Cardiac fibroblast (primary cell): ENCODE measurements around the gene TARDBP.
A peak's percentile ranks its signal among the peaks of the same experiment; 100 is the strongest.
"Not testable (repeated sequence)": the region's sequence is repeated elsewhere in the genome, so short reads cannot be mapped to it uniquely, and the experiment has no call there.

Source experiments
- DNase-seq, 2 donors: peaks; one replicate each; pipeline versions ENCODE4 v3.0.0 to v3.0.0-alpha.2; 2010; ENCODE audit warnings: low read depth in 2 of 2
- H3K4me3 ChIP-seq, 2 donors: replicated peaks in 1 of 2; 1 replicate in 1 of 2; 2 replicates in 1 of 2; pipeline ENCODE4 v1.5.1; 2011; ENCODE audit warnings: low read depth in 2 of 2, low read length in 2 of 2, mild to moderate bottlenecking in 2 of 2, moderate library complexity in 1 of 2
- TF ChIP-seq, protein P1 (sequence below): IDR thresholded peaks from one replicate; pipeline ENCODE4 v1.5.1; 2011; ENCODE audit warnings: low read depth, mild to moderate bottlenecking, low read length, inconsistent platforms

The TARDBP gene

DNA sequence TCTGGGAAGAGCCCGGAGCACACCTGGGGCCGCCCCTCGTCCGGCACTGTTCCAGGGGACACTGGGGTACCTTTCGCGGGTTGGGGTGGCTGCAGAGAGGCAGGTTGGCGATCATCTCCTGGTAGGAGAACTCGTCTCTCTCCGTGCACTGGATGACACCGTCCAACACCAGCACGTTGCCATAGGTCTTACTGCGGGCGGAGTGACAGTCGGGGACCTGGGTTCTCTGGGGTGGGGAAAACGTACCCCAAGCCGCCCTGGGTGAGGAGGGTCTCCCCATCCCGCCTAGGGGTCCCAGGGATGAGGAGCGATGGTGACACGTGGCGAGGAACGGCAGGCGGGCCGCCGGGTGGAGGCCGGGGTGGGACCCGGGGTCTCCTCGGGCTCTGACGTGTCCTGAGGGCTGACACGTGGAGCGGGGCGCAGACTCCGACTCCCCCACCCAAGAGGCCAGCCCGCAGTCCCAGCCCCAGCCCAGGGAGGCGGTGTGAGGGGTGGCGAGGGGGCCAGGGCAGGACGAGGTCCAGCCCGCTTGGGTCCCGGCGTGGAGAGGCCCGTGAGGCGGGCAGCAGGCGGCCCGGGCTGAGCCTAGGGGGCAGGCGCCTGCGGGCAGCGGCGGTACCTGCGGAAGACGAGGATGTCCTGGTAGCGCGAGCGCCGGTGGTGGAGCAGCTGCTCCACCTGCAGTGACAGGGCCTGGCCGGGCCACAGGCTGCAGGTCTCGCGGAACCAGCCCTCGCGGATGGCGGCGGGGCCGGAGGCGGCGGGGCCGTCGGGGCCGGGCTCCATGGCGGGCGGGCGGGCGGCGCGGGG is 46.9 kb downstream of the TARDBP start:
- peak overlapping the region; percentile 89 to 91 for H3K4me3 ChIP-seq
- DNase-seq, result no peak
- TF ChIP-seq, protein P1, sequence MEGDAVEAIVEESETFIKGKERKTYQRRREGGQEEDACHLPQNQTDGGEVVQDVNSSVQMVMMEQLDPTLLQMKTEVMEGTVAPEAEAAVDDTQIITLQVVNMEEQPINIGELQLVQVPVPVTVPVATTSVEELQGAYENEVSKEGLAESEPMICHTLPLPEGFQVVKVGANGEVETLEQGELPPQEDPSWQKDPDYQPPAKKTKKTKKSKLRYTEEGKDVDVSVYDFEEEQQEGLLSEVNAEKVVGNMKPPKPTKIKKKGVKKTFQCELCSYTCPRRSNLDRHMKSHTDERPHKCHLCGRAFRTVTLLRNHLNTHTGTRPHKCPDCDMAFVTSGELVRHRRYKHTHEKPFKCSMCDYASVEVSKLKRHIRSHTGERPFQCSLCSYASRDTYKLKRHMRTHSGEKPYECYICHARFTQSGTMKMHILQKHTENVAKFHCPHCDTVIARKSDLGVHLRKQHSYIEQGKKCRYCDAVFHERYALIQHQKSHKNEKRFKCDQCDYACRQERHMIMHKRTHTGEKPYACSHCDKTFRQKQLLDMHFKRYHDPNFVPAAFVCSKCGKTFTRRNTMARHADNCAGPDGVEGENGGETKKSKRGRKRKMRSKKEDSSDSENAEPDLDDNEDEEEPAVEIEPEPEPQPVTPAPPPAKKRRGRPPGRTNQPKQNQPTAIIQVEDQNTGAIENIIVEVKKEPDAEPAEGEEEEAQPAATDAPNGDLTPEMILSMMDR, result no peak

DNA sequence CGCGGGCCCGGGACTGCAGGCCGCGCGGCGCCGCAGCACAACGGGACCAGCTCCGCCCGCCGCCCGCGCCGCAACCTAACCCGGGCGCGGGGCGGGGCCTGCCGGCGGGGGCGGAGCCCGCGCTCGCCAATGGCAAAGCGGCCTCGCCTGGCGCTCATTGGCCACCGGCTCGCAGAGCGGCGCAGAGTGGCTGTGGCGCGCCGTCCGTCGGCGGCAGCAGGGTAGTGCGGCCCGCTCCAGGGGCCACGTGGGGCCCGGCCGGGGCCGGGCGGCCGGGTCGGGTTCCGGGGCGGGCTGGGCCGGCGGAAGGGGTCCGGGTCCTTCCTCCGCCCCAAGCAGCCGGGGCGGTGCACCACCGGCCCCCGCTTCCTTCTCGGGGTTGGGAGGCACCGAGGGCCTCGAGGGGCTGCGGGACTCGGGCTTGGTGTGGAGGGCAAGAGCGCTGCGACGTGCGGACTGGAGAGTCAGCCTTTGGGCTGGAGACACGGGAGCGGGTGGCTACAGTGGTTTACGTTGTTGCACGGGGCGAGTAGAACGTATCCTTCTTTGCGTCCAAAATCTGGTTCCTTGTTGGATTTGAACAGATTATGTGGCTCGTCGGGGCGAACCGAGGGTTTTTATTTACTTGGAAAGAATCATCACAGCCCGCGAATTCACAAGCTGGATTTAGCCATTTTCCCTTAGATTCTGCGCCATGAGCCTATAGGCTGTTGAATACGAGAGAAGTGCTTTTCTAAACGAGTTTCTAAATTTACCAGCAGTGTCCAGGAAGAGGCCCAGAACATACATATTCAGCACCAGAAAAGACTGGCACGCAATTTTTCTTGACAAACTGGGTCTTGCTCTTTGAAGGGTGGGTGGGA is 47.7 kb downstream of the TARDBP start, which contains the start of gene SRM:
SRM (minus strand) TSS at position 51 of the 863 bp plus-strand sequence. CDS start 75 bp downstream, outside the sequence.
- DNase-seq, result peak; percentile 80 to 92
- H3K4me3 ChIP-seq, result peak within 1 kb of the TSS; percentile 89 to 91
- TF ChIP-seq, protein P1, result peak; percentile 2

DNA sequence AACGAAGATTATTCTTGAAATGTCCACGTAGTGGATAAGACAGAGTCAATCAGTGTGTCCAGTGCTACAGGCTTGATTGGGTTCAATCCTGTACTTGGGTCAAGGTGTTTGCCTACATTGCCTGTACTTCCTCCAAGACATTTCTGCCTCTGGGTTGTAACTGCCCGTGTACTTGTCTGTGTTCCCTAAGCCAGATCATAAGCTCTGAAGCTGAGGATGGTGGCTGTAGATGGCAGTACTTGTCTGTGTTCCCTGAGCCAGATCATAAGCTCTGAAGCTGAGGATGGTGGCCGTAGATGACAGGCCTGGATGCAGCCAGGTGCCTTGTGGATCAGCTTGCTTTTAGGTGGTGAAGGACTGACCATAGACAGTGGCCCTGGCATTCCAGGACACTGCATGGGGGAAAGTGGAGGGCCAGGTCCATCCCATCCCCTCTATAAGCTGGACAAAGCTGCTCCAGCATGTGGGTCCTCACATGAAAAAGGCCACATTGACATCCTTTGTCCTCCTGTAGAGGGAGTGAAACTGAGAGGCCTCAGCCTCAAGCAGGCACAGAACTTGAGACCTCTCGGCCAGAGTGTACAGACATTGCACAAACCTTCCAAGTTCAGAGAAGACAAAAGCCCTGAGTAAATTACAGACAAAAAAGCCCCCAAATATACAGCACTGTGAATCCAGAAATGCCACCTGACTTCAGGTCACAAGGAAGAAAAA is 49.4 kb downstream of the TARDBP start:
- no peak for DNase-seq
- TF ChIP-seq, protein P1, result no peak
- no peak overlapping the region for H3K4me3 ChIP-seq

DNA sequence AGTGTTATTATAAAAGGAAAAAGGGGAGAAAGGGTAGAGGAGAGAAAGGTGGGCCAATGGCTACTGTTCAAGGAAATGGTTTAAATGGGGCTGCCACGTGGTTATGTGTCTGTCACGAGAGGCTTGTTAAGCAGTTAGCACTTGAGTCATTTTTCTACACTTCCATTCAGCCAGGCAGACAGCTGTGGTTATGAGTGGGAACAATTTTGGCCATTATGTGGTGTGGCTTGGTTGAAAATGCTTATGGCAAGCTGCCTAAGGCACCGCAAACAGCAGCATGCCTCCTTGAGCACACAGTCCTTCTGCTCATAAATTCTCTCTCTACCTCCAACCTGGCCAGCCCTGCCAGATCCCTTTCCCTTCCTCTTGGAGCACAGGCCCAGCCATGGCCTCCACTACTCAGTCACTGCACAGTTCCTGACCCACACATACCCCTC is 50.5 kb downstream of the TARDBP start:
- no peak overlapping the region for H3K4me3 ChIP-seq

DNA sequence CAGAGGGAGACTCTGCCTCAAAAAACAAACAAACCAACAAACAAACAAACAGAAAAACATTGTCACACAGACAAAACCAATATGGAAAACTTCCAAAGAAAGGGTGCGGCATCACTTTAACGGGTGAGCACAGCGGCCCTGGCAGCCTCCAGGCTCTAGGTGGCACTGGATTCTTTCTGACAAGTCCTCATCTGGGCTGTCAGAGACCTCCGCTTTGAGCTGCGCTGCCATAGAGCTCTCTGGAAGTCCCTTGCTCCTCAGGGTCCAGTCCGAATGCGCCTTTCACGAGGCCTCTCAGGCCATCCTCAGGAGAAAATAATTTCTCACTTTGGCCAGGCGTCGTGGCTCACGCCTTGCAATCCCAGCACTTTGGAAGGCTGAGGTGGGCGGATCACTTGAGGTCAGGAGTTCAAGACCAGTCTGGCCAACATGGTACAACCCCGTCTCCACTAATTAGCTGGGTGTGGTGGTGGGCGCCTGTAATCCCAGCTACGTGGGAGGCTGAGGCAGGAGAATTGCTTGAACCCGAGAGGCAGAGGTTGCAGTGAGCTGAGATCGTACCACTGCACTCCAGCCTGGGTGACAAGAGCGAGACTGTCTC is 51.6 kb downstream of the TARDBP start:
- not testable (repeated sequence) for DNase-seq, H3K4me3 ChIP-seq
- TF ChIP-seq, protein P1, result peak; percentile 4

More for the DNA sequence above, 50.5 kb downstream of the TARDBP start:
- DNase-seq, result peak in 1 of 2 donors; percentile 27
- TF ChIP-seq, protein P1, result no peak

DNA sequence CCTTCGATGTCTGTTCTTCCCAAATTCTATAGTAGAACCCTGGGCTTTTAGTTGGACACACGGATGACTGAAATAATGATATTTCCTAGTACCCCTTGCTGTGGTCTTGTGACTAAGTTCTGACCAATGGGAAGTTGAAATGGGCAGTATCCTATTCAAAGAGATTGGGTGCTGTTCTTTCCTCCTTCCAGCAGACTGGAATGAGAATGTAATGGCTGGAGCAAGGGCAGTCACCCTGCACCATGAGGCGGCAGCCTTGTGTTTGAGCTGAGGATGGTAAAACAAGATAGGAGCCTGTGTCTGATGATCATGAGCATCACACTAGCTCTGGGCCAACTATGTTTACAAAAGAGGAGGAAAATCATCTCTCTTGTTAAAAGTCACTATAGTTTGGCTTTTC is 52.5 kb downstream of the TARDBP start:
- no peak for DNase-seq
- TF ChIP-seq, protein P1, result no peak

More for the DNA sequence above, 52.5 kb downstream of the TARDBP start:
- H3K4me3 ChIP-seq, result no peak overlapping the region
